Activated naive CD4-positive, alpha-beta T cell treated with Interleukin-2 at 50 U/mL for 16 hours (primary cell): ENCODE measurements around the gene FCAR.
"Not testable (repeated sequence)": the region's sequence is repeated elsewhere in the genome, so short reads cannot be mapped to it uniquely, and the experiment has no call there.

Experiments used
- DNase-seq: peaks from one replicate; pipeline ENCODE4 v3.0.0-alpha.2; 2020

FCAR gene

DNA sequence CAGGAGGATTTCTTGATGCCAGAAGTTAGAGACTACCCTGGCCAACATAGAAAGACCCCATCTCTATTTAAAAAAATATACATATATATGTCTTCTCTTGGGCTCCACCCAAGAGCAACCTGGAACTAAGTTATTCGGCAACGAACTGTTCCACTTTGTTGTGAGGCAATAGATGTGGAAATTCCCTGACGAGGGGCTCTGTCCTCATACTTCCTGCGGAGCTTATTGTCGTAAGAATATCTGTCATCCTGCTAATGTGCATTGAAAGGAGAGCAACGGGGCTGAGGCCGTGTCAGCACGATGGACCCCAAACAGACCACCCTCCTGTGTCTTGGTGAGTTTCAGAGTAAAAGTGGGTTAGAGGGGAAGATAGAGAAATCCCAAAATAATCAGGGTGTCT, at the start of gene FCAR:
TSS of gene FCAR (plus strand) at position 246 of the 400 bp plus-strand sequence. CDS start at position 301, 55 bp downstream.
- DNase-seq = no peak

DNA sequence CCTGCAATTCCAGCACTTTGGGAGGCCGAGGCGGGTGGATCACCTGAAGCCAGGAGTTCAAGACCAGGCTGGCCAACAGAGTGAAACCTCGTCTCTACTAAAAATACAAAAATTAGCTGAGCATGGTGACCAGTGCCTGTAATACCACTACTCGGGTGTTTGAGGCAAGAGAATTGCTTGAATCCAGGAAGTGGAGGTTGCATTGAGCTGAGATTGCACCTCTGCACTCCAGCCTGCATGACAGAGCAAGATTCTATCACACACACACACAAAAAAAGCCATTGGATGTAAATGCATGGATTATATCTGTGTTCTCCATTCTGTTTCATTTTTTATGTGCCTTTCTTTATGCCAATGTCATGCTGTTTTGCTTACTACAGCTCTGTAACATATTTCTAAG, 49.6 kb upstream of the FCAR start:
- not testable (repeated sequence) for DNase-seq

DNA sequence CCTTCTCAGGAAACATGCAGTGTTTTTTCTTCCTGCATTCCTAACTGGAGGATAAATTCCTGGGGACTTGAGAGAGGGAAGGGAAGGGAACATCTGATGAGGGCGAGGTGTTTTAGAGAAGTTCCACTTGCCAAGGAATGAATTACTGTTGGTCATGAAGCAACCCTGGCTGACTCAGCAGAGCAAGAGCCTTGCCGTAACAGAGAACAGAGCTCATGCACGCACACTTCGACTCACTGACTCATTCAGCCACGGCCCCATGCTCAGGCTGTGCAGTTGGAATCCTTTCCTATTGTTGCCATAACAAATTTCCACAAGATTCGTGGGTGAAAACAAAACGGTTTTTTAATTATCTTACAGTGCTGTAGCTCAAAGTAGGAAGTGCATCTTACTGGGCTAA, 48.7 kb upstream of the FCAR start:
- not testable (repeated sequence) for DNase-seq

DNA sequence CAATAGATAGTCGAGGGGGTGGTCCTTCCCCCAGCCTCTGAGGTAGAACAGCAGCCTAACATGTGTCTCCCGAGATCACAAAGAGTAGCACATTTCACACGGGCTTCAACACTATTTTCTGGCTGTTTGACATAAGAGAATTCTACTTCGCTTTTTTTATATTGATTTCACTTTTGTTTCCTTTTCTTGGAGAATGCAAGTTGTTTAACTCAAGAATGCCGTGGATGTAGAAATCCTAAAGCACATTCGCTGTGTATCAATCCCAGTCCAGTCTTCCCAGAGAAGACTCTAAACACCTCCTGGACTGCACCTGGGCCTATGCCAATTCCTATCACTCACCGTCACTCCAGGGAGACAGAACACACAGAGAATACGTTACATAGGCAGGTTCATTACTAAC, 46.0 kb upstream of the FCAR start:
- not testable (repeated sequence) for DNase-seq

DNA sequence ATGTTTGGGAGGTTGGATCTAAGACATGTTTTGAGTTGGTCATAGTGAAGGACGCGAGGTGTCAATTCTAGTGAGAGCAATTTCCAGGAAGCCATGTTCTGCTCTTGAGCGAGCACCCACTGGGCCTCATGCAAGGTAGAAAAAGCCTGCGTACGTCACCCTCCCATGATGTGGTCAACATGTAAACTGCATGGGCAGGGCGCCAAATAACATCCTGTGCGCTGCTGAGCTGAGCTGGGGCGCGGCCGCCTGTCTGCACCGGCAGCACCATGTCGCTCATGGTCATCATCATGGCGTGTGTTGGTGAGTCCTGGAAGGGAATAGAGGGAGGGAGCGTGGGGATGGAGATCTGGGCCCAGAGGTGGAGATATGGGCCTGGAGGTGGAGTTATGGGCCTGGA, 41.5 kb upstream of the FCAR start, which contains the start of gene KIR2DS4:
TSS of gene KIR2DS4 (plus strand) at position 181 of the 400 bp plus-strand sequence.
- DNase-seq = not testable (repeated sequence)

DNA sequence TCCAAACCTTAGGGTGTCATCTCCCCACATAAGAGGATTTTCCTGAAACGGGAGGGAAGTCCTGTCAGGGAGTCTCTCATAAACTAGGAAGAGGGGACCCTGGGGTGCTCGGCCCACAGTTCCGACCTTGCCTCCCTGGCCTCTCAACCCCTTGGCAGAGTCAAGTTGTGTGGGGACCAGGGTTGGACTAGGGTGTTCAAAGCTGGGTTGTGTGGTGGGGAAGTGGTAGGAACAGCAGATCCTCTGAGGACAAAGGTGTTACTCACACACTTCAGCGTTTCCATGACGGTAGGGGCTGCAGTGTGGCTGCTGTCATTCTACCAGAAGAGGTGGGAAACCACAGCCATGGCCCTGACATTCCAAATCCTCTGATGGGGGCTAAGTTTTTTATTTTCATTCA, 38.9 kb upstream of the FCAR start:
- DNase-seq = not testable (repeated sequence)

DNA sequence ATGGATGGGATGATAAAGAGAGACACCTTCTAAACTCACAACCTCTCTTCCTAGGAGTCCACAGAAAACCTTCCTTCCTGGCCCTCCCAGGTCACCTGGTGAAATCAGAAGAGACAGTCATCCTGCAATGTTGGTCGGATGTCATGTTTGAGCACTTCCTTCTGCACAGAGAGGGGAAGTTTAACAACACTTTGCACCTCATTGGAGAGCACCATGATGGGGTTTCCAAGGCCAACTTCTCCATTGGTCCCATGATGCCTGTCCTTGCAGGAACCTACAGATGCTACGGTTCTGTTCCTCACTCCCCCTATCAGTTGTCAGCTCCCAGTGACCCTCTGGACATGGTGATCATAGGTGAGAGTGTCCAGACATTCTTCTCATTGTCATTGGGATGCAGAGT, 36.5 kb upstream of the FCAR start:
- DNase-seq = not testable (repeated sequence)

DNA sequence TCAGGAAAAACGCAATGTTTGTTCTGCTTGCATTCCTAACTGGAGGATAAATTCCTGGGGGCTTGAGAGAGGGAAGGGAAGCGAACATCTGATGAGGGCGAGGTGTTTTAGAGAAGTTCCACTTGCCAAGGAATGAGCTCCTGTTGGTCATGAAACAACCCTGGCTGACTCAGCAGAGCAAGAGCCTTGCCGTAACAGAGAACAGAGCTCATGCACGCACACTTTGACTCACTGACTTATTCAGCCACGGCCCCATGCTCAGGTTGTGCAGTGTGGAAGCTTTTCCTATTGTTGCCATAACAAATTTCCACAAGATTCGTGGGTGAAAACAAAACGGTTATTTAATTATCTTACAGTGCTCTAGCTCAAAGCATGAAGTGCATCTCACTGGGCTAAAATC, 30.9 kb upstream of the FCAR start:
- DNase-seq = not testable (repeated sequence)

DNA sequence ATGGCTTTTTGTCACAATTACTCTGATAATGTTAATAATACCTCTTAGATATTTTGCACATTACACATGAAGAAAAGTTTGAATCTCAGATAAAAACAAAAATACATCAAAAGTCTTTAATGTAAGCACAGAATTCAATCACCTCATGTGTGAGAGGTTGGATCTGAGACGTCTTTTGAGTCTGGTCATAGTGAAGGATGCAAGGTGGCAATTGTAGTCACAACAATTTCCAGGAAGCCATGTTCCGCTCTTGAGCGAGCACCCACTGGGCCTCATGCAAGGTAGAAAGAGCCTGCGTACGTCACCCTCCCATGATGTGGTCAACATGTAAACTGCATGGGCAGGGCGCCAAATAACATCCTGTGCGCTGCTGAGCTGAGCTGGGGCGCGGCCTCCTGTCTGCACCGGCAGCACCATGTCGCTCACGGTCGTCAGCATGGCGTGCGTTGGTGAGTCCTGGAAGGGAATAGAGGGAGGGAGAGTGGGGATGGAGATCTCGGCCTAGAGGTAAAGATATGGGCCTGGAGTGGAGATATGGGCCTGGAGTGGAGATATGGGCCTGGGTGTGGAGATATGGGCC, 23.9 kb upstream of the FCAR start, which contains the start of gene KIR3DL2:
TSS of gene KIR3DL2 (plus strand) at position 383 of the 580 bp plus-strand sequence. CDS start at position 416, 33 bp downstream.
- DNase-seq = not testable (repeated sequence)

DNA sequence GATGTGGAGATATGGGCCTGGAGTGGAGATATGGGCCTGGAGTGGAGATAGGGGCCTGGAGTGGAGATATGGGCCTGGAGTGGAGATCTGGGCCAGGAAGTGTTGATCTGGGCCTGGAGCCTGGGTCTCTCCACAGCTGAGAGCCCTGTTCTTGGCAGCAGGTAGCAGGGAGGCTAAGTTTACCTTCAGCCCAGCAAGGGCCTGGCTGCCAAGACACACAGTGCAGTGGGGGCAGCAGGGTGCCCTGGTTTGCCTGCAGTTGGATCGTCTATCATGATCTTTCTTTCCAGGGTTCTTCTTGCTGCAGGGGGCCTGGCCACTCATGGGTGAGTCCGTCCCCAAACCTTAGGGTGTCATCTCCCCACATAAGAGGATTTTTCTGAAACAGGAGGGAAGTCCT, 23.1 kb upstream of the FCAR start:
- DNase-seq = no peak

DNA sequence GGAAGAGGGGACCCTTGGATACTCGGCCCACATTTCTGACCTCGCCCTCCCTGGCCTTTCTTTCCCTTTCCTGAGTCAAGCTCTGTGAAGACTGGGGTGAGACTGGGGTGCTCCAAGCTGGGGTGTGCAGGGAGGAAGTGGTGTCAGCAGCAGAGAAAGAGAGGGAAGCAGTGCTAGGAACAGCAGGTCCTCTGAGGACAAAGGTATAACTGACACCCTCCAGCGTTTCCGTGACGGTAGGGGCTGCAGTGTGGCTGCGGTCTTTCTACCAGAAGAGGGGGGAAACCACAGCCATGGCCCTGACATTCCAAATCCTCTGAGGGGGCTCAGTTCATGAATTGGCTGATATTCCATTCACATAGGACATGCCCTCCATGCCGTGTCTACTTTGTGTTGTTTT, 22.7 kb upstream of the FCAR start:
- no peak for DNase-seq

DNA sequence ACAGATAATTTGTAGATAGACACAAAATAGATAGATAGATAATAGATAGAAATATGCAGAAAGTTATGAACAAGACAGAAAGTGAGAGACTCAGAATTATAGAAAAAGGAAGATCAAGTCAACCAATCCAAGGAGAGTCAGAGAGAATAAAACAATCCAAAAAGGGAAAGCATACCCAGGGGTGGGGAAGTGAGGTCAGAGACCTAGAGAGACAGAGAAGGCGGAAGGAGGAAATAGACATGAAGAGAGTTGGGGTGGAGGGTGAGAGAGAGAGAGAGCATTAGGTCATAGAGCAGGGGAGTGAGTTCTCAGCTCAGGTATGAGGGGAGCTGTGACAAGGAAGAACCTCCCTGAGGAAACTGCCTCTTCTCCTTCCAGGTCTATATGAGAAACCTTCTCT, 18.8 kb upstream of the FCAR start:
- not testable (repeated sequence) for DNase-seq

DNA sequence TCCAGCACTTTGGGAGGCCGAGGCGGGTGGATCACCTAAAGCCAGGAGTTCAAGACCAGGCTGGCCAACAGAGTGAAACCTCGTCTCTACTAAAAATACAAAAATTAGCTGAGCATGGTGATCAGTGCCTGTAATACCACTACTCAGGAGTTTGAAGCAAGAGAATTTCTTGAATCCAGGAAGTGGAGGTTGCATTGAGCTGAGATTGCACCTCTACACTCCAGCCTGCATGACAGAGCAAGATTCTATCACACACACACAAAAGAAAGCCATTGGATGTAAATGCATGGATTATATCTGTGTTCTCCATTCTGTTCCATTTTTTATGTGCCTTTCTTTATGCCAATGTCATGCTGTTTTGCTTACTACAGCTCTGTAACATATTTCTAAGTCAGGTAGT, 15.6 kb upstream of the FCAR start:
- DNase-seq = not testable (repeated sequence)

DNA sequence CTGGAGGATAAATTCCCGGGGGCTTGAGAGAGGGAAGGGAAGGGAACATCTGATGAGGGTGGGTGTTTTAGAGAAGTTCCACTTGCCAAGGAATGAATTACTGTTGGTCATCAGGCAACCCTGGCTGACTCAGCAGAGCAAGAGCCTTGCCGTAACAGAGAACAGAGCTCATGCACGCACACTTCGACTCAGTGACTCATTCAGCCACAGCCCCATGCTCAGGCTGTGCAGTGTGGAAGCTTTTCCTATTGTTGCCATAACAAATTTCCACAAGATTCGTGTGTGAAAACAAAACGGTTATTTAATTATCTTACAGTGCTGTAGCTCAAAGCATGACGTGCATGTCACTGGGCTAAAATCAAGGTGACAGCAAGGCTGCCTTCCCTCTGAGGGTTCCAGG, 14.6 kb upstream of the FCAR start:
- DNase-seq = not testable (repeated sequence)

DNA sequence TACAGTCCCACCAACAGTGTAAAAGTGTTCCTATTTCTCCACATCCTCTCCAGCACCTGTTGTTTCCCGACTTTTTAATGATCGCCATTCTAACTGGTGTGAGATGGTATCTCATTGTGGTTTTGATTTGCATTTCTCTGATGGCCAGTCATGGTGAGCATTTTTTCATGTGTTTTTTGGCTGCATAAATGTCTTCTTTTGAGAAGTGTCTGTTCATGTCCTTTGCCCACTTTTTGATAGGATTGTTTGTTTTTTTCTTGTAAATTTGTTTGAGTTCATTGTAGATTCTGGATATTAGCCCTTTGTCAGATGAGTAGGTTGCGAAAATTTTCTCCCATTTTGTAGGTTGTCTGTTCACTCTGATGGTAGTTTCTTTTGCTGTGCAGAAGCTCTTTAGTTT, 10.6 kb upstream of the FCAR start:
- DNase-seq = not testable (repeated sequence)

DNA sequence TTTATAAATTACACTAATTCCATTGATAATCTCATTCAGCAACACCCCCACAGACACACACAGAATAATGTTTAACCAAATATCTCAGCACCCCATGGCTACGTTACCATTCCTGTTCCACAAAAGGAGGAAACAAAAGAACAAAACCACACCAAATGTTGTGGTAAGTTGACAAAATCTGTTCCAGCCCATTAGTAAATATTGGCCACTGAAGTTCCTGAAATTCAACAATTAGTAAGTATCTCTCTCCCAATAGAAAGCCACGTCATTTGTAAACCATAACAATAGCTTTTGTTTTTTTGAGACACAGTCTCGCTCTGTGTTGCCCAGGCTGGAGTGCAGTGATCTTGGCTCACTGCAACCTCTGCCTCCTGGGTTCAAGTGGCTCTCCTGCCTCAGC, 2.3 kb upstream of the FCAR start:
- no peak for DNase-seq

DNA sequence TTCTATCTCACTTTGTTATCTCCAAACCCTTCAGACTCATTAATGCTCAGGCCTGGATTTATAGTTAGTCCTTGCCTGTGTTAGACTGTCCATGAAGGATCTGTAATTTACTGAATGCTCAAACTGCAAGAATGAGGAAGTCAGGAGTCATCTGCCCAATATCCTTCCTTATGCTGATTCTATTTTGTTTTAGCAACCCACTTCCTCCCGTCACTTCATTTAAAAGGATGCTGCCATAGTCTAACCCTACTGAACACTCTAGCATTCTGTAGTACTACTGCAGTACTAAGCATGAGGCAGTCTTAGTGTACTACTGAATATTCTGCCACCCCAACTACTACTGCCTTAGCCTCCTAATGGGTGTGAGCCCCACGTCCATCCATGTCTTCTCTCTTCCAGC, 1.5 kb downstream of the FCAR start:
- no peak for DNase-seq

DNA sequence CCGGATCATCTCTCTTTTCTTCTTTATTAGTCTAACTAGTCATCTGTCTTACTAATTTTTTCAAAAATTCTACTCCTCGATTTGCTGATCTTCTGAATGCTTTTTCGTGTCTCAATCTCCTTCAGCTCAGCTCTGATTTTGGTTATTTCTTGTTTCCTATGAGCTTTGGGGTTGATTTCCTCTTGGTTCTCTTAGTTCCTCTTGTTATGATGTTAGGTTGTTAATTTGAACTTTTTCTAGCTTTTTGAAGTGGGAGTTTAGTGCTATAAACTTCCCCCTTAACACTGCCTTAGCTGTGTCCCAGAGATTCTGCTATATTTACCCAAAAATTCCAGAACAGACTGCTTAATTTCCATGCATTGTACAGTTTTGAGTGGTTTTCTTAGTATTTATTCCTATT, 3.4 kb downstream of the FCAR start:
- no peak for DNase-seq

DNA sequence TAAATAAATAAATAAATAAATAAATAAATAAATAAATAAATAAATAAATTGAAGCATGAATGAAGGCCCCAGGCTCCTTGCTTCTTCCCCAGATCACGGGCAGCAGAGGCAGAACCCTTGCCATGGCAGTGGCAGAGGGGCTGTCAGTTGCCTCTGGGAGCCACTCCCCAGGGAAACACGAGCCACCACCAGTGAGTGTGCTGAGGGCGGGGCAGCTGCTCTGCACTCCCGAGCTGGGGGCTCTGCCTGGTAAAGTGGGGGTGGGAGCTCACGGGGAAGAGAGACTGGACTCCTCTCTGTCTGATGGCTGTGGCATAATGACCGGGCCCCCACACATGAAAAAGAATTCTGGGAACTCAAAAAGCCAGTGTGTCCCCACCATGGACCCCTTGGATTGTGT, 7.8 kb downstream of the FCAR start:
- DNase-seq = no peak

DNA sequence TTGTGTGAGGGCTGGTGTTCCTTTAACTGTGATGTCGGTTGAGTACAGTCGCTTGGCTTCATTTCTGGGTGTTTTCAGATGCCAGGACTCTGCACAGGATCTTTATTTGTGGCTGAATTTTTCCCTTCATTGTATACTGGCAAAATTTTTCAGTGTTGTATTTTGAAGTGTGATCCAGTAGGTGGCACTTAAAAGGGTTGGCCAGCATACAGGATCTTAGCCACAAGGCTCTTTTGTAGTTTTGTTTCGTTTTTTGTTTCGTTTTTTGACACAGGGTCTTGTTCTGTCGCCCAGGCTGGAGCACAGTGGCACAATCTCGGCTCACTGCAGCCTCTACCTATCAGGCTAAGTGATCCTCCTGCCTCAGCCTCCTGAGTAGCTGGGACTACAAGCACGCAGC, 8.7 kb downstream of the FCAR start:
- no peak for DNase-seq

DNA sequence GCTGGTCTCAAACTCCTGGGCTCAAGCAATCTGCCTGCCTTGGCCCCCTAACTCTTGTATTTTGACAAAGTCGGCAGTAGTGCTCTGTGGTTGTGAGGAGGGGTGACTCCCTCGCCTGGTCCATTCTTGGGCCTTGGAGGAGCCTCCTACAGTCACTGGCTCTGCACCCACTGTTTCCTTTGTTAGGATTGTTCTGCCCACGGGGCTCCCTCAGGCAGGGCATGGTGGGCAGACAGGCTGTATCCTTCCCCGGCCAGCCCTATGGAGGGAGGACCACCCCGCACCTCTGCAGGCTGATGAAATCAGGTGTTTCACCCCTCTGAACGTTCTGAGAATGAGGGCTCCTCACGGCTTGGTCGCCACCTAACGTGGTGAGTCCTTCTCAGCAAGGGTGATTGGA, 9.2 kb downstream of the FCAR start:
- DNase-seq = no peak

DNA sequence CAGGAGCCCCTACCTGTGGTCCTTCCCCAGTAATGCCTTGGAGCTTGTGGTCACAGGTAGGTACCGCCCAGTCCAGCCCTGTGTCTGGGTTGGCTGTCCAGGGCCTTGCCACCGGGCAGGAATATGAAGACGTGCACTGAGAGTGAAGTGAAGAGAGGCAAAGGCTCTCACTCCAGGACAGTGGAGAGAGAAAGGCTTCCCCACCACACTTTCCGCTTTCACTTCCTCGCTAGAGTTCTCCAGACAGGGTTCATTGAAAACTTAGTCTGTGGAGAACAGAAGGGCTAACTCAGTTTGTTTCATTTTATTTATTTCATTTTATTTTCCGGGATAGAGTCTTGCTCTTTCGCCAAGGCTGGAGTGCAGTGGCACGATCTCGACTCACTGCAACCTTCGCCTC, 14.2 kb downstream of the FCAR start:
- no peak for DNase-seq

DNA sequence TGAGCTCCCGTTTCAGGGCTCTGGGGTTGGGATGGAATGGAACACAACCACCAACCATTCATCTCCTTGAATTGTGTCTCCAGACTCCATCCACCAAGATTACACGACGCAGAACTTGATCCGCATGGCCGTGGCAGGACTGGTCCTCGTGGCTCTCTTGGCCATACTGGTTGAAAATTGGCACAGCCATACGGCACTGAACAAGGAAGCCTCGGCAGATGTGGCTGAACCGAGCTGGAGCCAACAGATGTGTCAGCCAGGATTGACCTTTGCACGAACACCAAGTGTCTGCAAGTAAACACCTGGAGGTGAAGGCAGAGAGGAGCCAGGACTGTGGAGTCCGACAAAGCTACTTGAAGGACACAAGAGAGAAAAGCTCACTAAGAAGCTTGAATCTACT, 15.5 kb downstream of the FCAR start:
- no peak for DNase-seq

DNA sequence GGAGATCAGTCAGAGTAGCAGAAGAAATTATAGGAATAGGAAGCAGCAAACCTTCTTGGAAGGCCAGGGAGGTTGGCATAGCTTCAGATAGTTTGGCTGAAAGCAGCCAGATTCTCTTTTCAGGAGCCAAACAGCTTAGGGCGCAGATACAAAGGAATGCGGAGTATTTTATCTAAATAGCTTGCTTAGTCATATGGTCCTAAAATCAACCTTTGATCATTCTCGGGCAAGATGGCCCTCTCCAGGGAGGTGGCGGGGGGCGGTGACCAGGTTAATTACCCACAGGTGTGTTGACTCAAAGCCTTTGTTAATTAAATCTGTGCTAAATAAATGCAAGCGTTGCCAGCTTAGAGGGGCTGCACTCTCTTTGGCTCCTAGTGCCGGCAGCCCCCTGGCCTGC, 19.4 kb downstream of the FCAR start:
- DNase-seq = no peak

DNA sequence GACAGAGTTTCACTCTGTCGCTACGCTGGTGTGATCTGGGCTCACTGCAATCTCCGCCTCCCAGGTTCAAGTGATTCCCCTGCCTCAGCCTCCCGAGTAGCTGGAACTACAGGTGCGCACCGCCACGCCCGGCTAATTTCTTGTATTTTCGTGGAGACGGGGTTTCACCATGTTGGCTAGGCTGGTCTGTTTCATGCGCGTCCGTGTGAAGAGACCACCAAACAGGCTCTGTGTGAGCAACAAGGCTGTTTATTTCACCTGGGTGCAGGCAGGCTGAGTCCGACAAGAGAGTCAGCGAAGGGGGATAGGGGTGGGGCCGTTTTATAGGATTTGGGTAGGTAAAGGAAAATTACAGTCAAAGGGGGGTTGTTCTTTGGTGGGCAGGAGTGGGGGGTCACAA, 20.1 kb downstream of the FCAR start:
- not testable (repeated sequence) for DNase-seq
